HepG2 (cell line): ENCODE measurements around the gene C20orf144. TPM values are rescaled to one million over a fixed set of nuclear protein-coding genes. Genes with fewer than 3 reads are reported as not detected.
A peak's percentile ranks its signal among the peaks of the same experiment; 100 is the strongest.

Experiments used
- GRHL1 ChIP-seq: sonication (generic); formaldehyde crosslinking; conservative IDR thresholded peaks from 2 replicates; pipeline ENCODE4 v1.8.0; 2022; ENCODE audit warnings: missing genetic modification reagents
- MAFK ChIP-seq, 2 experiments: IDR thresholded peaks in 1 of 2; conservative IDR thresholded peaks in 1 of 2; 2 replicates each; pipeline ENCODE4 v1.6.1; 2011; ENCODE audit warnings: improper control_type of control experiment in 2 of 2, low read length in 2 of 2
- REST ChIP-seq, 2 experiments: IDR thresholded peaks; 2 replicates each; pipeline ENCODE4 v1.6.1; 2011 to 2012; ENCODE audit warnings: low read length in 2 of 2, borderline replicate concordance in 1 of 2, low read depth in 1 of 2, mild to moderate bottlenecking in 1 of 2, moderate library complexity in 1 of 2
- SIX4 ChIP-seq: sonication (generic); formaldehyde crosslinking; IDR thresholded peaks from 2 replicates; pipeline ENCODE4 v1.4.0; 2020; ENCODE audit warnings: missing genetic modification reagents
- SSRP1 ChIP-seq: IDR thresholded peaks from 2 replicates; pipeline ENCODE4 v1.6.1; 2016; ENCODE audit warnings: control low read depth
- TBX2 ChIP-seq: sonication (generic); formaldehyde crosslinking; IDR thresholded peaks from 2 replicates; pipeline ENCODE4 v1.5.0; 2020; ENCODE audit warnings: missing genetic modification reagents, mild to moderate bottlenecking, borderline replicate concordance
- ZBTB10 ChIP-seq: sonication (generic); formaldehyde crosslinking; IDR thresholded peaks from 2 replicates; pipeline ENCODE4 v1.4.0; 2020; ENCODE audit warnings: missing genetic modification reagents, borderline replicate concordance
- ZFP91 ChIP-seq: sonication (generic); formaldehyde crosslinking; IDR thresholded peaks from 2 replicates; pipeline ENCODE4 v1.9.0; 2022; ENCODE audit warnings: missing genetic modification reagents, mild to moderate bottlenecking, borderline replicate concordance
- ZHX1 ChIP-seq: sonication (generic); formaldehyde crosslinking; IDR thresholded peaks from 2 replicates; pipeline ENCODE4 v1.8.1; 2022; ENCODE audit warnings: low read depth, mild to moderate bottlenecking, missing genetic modification reagents
- ZNF546 ChIP-seq: sonication (generic); formaldehyde crosslinking; conservative IDR thresholded peaks from 2 replicates; pipeline ENCODE4 v1.8.1; 2023; ENCODE audit warnings: mild to moderate bottlenecking, missing genetic modification reagents
- ZNF644 ChIP-seq: IDR thresholded peaks from 2 replicates; pipeline ENCODE4 v1.6.1; 2016; ENCODE audit warnings: low read depth
- polyA plus RNA-seq, 8 experiments: library from polyadenylated mRNA; depleted of rRNA in 3 of 8; stranded (reverse) in 7 of 8; unstranded in 1 of 8; fragments of >200 nt; fragmentation: Illumina TruSeq in 4 of 8; extraction: Trizol in 4 of 8; gene quantifications; 2 replicates each; pipeline versions ENCODE4 v1.2.1 to v1.2.3, GENCODE V29; 2011 to 2016; ENCODE audit warnings: low read depth in 4 of 8, missing spikeins in 1 of 8, mixed read lengths in 1 of 8; ENCODE audit not compliant: insufficient read depth in 1 of 8
- total RNA-seq, 5 experiments: library from RNA; depleted of rRNA; stranded (reverse); fragments of >200 nt; fragmentation: Illumina TruSeq; extraction: Trizol; gene quantifications; 2 replicates each; pipeline ENCODE4 v1.2.3, GENCODE V29; 2016; ENCODE audit warnings: low read depth in 1 of 5

Gene C20orf144
- total and polyA plus RNA-seq, 2 of the 13 experiments (the other 11 are each of a cell fraction or from before 2014, with no cell fraction given): 0.09 to 0.16 TPM

- peak; percentile 85; the same call in 1 of the 2 replicates for TF ChIP-seq ZHX1 (CRISPR knock-in tag)
- TF ChIP-seq MAFK (conservative IDR thresholded peaks at IDR 0.05 in 1 of 2, IDR thresholded peaks at IDR 0.05 in 1 of 2; ENCODE audit: low read length in 2 of 2): no peak
- TF ChIP-seq ZFP91: peak; percentile 97
- peak; percentile 94 for TF ChIP-seq TBX2 (CRISPR knock-in tag)
- peak; percentile 83; the same call in 1 of the 2 replicates for TF ChIP-seq ZNF546 (CRISPR knock-in tag)
- no peak; the same call in 1 of the 2 replicates for TF ChIP-seq SSRP1 (CRISPR knock-in tag)
- no peak; the same call in 1 of the 2 replicates for TF ChIP-seq ZBTB10 (CRISPR knock-in tag)
- peak in 1 of 2 experiments; percentile 21; a peak in 1 of 4 replicates for TF ChIP-seq REST (IDR thresholded peaks at IDR 0.05; ENCODE audit: borderline replicate concordance in 1 of 2, low read depth in 1 of 2, low read length in 2 of 2)
- TF ChIP-seq ZNF644 (CRISPR knock-in tag): no peak
- no peak for TF ChIP-seq SIX4
- no peak for TF ChIP-seq GRHL1 (CRISPR knock-in tag)
These were observed 1.3 kb downstream of the C20orf144 start (continued) for GRCh38 chr20:33663161-33664084.
